H9 (cell line): ENCODE data around the gene SMARCC1. TPM values are rescaled to one million over a fixed set of nuclear protein-coding genes. Genes with fewer than 3 reads are reported as not detected.

Source experiments
- DNase-seq: peaks from one replicate; pipeline ENCODE4 v3.0.0-alpha.2; 2017
- H2AFZ ChIP-seq: one replicate; pipeline ENCODE4 v1.6.1; 2013; ENCODE audit warnings: mild to moderate bottlenecking, low read length, control low read depth, moderate library complexity
- H2AK5ac ChIP-seq: 2 replicates; pipeline ENCODE4 v1.6.1; 2013; ENCODE audit warnings: low read length, control low read depth, mixed read lengths; ENCODE audit not compliant: insufficient read length
- H2BK120ac ChIP-seq: one replicate; pipeline ENCODE4 v1.6.1; 2013; ENCODE audit warnings: low read depth, mild to moderate bottlenecking, low read length, control low read depth, inconsistent platforms; ENCODE audit not compliant: poor library complexity, severe bottlenecking
- H2BK12ac ChIP-seq: 2 replicates; pipeline ENCODE4 v1.6.1; 2013; ENCODE audit warnings: low read length, control low read depth, mixed read lengths, low read depth; ENCODE audit not compliant: insufficient read length
- H2BK15ac ChIP-seq: 2 replicates; pipeline ENCODE4 v1.6.1; 2013; ENCODE audit warnings: low read depth, low read length, control low read depth
- H2BK20ac ChIP-seq: one replicate; pipeline ENCODE4 v1.6.1; 2013; ENCODE audit warnings: low read depth, mild to moderate bottlenecking, low read length, control low read depth, inconsistent platforms; ENCODE audit not compliant: poor library complexity, severe bottlenecking
- H2BK5ac ChIP-seq: 2 replicates; pipeline ENCODE4 v1.6.1; 2013; ENCODE audit warnings: low read length, control low read depth, mixed read lengths; ENCODE audit not compliant: insufficient read length
- H3K14ac ChIP-seq: 2 replicates; pipeline ENCODE4 v1.6.1; 2013; ENCODE audit warnings: low read length, control low read depth; ENCODE audit not compliant: insufficient read depth
- H3K18ac ChIP-seq: 2 replicates; pipeline ENCODE4 v1.6.1; 2013; ENCODE audit warnings: low read depth, mild to moderate bottlenecking, mixed read lengths, low read length, control low read depth; ENCODE audit not compliant: insufficient read length
- H3K23ac ChIP-seq: 2 replicates; pipeline ENCODE4 v1.6.1; 2013; ENCODE audit warnings: low read length, control low read depth, mixed read lengths, low read depth; ENCODE audit not compliant: insufficient read length
- H3K23me2 ChIP-seq: 2 replicates; pipeline ENCODE4 v1.6.1; 2013; ENCODE audit warnings: low read depth, mild to moderate bottlenecking, mixed read lengths, low read length, control low read depth; ENCODE audit not compliant: insufficient read length, poor library complexity, severe bottlenecking
- H3K27ac ChIP-seq: 2 replicates; pipeline ENCODE4 v1.5.1; 2013; ENCODE audit warnings: low read length, control low read depth, mixed read lengths, low read depth; ENCODE audit not compliant: insufficient read length
- H3K27me3 ChIP-seq: 2 replicates; pipeline ENCODE4 v1.6.1; 2013; ENCODE audit warnings: low read length, control low read depth, inconsistent platforms; ENCODE audit not compliant: insufficient read depth
- H3K4ac ChIP-seq: 2 replicates; pipeline ENCODE4 v1.6.1; 2013; ENCODE audit warnings: low read depth, mild to moderate bottlenecking, control low read depth, inconsistent platforms, low read length, moderate library complexity
- H3K4me1 ChIP-seq: 2 replicates; pipeline ENCODE4 v1.6.1; 2013; ENCODE audit warnings: low read length, control low read depth, inconsistent platforms; ENCODE audit not compliant: insufficient read depth
- H3K4me2 ChIP-seq: 2 replicates; pipeline ENCODE4 v1.6.1; 2013; ENCODE audit warnings: low read length, control low read depth, mixed read lengths; ENCODE audit not compliant: insufficient read length, insufficient read depth
- H3K56ac ChIP-seq: 2 replicates; pipeline ENCODE4 v1.6.1; 2013; ENCODE audit warnings: low read depth, mild to moderate bottlenecking, mixed read lengths, low read length, control low read depth; ENCODE audit not compliant: insufficient read length
- H3K79me1 ChIP-seq: 2 replicates; pipeline ENCODE4 v1.6.1; 2013; ENCODE audit warnings: low read depth, mild to moderate bottlenecking, moderate library complexity, low read length, control low read depth, inconsistent platforms; ENCODE audit not compliant: insufficient read depth, poor library complexity, severe bottlenecking
- H3K79me2 ChIP-seq: 2 replicates; pipeline ENCODE4 v1.6.1; 2013; ENCODE audit warnings: low read length, control low read depth, inconsistent platforms; ENCODE audit not compliant: insufficient read depth
- H3K9ac ChIP-seq: 2 replicates; pipeline ENCODE4 v1.6.1; 2013; ENCODE audit warnings: low read length, control low read depth, mixed read lengths; ENCODE audit not compliant: insufficient read length; ENCODE audit errors: extremely low read depth
- H3K9me3 ChIP-seq: one replicate; pipeline ENCODE4 v1.6.1; 2013; ENCODE audit warnings: low read depth, low read length, inconsistent platforms; ENCODE audit not compliant: control insufficient read depth
- H3T11ph ChIP-seq: one replicate; pipeline ENCODE4 v1.6.1; 2013; ENCODE audit warnings: mild to moderate bottlenecking, low read length, control low read depth, inconsistent platforms
- H4K20me1 ChIP-seq: one replicate; pipeline ENCODE4 v1.6.1; 2013; ENCODE audit not compliant: control insufficient read depth, insufficient read length, insufficient read depth
- H4K5ac ChIP-seq: 2 replicates; pipeline ENCODE4 v1.6.1; 2013; ENCODE audit warnings: low read depth, mild to moderate bottlenecking, mixed read lengths, low read length, control low read depth; ENCODE audit not compliant: insufficient read length
- H4K8ac ChIP-seq: replicated peaks from 2 replicates; pipeline ENCODE4 v1.6.1; 2013; ENCODE audit warnings: low read length, control low read depth, mixed read lengths, low read depth; ENCODE audit not compliant: insufficient read length
- H4K91ac ChIP-seq: 2 replicates; pipeline ENCODE4 v1.6.1; 2013; ENCODE audit warnings: low read depth, mild to moderate bottlenecking, moderate library complexity, mixed read lengths, low read length, control low read depth; ENCODE audit not compliant: insufficient read length
- H3K27ac Mint-ChIP-seq, 3 experiments: 2 replicates in 2 of 3; 3 replicates in 1 of 3; pipeline ENCODE4 v1.8.0; 2020 to 2021; ENCODE audit warnings: mixed read lengths in 3 of 3, mild to moderate bottlenecking in 1 of 3, moderate library complexity in 1 of 3
- H3K27me3 Mint-ChIP-seq: 2 replicates; pipeline ENCODE4 v1.8.0; 2021; ENCODE audit warnings: low read depth, mild to moderate bottlenecking, moderate library complexity, mixed read lengths
- H3K36me3 Mint-ChIP-seq, 3 experiments: 2 replicates in 2 of 3; 3 replicates in 1 of 3; pipeline ENCODE4 v1.8.0; 2020 to 2021; ENCODE audit warnings: low read depth in 3 of 3, mixed read lengths in 3 of 3; ENCODE audit not compliant: insufficient read depth in 1 of 3
- H3K4me1 Mint-ChIP-seq, 2 experiments: 2 replicates each; pipeline ENCODE4 v1.8.0; 2020; ENCODE audit warnings: mixed read lengths in 2 of 2
- H3K4me3 Mint-ChIP-seq, 2 experiments: 2 replicates in 1 of 2; 3 replicates in 1 of 2; pipeline ENCODE4 v1.8.0; 2020 to 2021; ENCODE audit warnings: mild to moderate bottlenecking in 2 of 2, mixed read lengths in 2 of 2, moderate library complexity in 1 of 2
- H3K9me3 Mint-ChIP-seq, 2 experiments: 2 replicates in 1 of 2; 3 replicates in 1 of 2; pipeline ENCODE4 v1.8.0; 2020; ENCODE audit warnings: mild to moderate bottlenecking in 2 of 2, mixed read lengths in 2 of 2, moderate library complexity in 1 of 2
- total RNA-seq: library from RNA; stranded (reverse); gene quantifications from 2 replicates; pipeline ENCODE4 v1.2.1, GENCODE V29; 2021
- TF ChIP-seq, protein P1 (sequence below): fragments of 200-600 bp; sonication (generic); conservative IDR thresholded peaks from 3 replicates; pipeline ENCODE4 v1.8.0; 2021; ENCODE audit warnings: antibody characterized with exemption, mild to moderate bottlenecking

SMARCC1 gene
- total RNA-seq, 1 experiment from 2014 or later: 274 TPM

DNA sequence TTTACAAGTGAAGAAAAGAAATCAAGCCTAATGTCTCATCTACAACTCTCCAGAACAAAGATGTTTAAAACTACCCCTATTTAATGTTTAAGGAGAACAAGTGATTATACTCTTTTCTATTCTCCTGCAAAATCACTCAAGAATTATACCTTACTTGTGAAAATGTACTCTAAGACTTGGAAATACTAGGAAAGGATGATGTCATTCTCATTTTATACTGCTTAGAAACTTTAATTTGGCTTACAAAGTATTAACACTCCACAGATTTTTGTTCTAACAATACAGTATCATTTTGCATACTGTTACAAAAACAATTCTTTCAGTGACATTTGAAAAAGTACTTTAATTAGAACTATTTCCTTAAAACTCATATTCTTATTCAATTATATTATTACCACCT, 89.5 kb downstream of the SMARCC1 start:
- no peak for DNase-seq
- Histone ChIP-seq H4K5ac (no peak overlapping the region), H2AK5ac (no peak overlapping the region), H2AFZ (no peak overlapping the region), H2BK20ac (no peak overlapping the region), H3K79me2 (no peaks in the 10 kb centered on the region), H3K9me3 (no peaks in the 10 kb centered on the region), H4K91ac (no peak overlapping the region), H2BK5ac (no peak overlapping the region), H3K23ac (no peak overlapping the region), H3T11ph (no peak overlapping the region), H3K4me1 (no peaks in the 10 kb centered on the region), H2BK15ac (no peak overlapping the region), H3K27ac (no peak overlapping the region), H2BK12ac (no peak overlapping the region), H3K23me2 (no peaks in the 10 kb centered on the region), H3K4me2 (no peak overlapping the region), H3K9ac (no peak overlapping the region), H3K79me1 (no peaks in the 10 kb centered on the region), H4K8ac (no peak overlapping the region), H3K14ac (no peak overlapping the region), H3K18ac (no peak overlapping the region), H2BK120ac (no peak overlapping the region), H3K56ac (no peak overlapping the region), H4K20me1 (no peaks in the 10 kb centered on the region), H3K4ac (no peak overlapping the region), H3K27me3 (no peaks in the 10 kb centered on the region)
- H3K9me3 Mint-ChIP-seq: no peaks in the 10 kb centered on the region
- peak overlapping the region in 1 of 3 experiments; percentile 62; a peak in 1 of 7 replicates for H3K27ac Mint-ChIP-seq
- no peak overlapping the region for H3K4me3 Mint-ChIP-seq
- H3K36me3 Mint-ChIP-seq: peaks cover 43 to 88% (median 82%) of the 10 kb centered on the region in 3 experiments
- no peaks in the 10 kb centered on the region for H3K4me1 Mint-ChIP-seq
- TF ChIP-seq, protein P1, sequence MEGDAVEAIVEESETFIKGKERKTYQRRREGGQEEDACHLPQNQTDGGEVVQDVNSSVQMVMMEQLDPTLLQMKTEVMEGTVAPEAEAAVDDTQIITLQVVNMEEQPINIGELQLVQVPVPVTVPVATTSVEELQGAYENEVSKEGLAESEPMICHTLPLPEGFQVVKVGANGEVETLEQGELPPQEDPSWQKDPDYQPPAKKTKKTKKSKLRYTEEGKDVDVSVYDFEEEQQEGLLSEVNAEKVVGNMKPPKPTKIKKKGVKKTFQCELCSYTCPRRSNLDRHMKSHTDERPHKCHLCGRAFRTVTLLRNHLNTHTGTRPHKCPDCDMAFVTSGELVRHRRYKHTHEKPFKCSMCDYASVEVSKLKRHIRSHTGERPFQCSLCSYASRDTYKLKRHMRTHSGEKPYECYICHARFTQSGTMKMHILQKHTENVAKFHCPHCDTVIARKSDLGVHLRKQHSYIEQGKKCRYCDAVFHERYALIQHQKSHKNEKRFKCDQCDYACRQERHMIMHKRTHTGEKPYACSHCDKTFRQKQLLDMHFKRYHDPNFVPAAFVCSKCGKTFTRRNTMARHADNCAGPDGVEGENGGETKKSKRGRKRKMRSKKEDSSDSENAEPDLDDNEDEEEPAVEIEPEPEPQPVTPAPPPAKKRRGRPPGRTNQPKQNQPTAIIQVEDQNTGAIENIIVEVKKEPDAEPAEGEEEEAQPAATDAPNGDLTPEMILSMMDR: no peak
- no peaks in the 10 kb centered on the region for H3K27me3 Mint-ChIP-seq
